GM19025 (cell line): ENCODE measurements around the gene SERF2.
"Not testable (repeated sequence)": the region's sequence is repeated elsewhere in the genome, so short reads cannot be mapped to it uniquely, and the experiment has no call there.

Source experiments
- ATAC-seq: cut with Tn5 transposase; IDR thresholded peaks from one replicate; pipeline ENCODE4 v1.9.1; 2021; ENCODE audit warnings: mild to moderate bottlenecking, low read depth, moderate library complexity; ENCODE audit not compliant: unreplicated experiment

The SERF2 gene

DNA sequence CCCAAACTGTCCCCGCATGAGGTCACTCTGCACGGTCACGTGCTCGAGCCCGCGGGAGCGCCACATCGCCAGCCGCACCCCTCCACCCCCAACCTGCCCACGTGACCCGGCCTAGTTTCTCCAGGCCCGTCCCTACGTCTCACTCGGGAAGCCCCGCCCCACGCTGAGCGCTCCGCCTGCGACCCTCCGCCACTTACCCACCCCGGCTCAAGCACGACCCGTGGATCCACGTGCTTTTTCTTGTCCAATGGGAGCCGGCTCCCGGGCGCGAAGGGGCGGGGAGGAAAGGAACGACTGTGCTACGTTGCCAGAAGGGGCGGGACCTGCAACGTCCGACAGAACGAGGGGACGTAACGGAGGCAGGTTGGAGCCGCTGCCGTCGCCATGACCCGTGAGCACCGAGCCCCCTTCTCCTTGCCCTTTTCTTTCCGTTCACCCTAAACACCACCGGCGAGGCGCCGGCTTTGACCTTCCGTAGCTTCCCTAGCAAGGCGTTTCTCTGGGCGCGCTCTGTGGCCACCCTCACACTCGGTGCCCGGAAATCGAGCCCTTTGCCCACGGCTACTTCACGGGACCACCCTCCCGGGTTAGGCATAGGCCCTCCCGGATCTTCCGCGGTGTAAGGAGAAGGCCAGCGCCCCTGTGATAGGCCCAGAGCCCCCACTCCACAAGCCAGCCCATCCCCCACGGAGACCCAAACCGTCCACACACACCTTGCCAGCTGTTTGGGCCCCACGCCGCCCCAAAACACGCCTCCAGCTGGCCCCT, at the start of gene SERF2:
TSS of gene SERF2 (plus strand) at position 328 of the 768 bp plus-strand sequence. CDS start at position 385, 57 bp downstream.
- peak; percentile 86 for ATAC-seq

DNA sequence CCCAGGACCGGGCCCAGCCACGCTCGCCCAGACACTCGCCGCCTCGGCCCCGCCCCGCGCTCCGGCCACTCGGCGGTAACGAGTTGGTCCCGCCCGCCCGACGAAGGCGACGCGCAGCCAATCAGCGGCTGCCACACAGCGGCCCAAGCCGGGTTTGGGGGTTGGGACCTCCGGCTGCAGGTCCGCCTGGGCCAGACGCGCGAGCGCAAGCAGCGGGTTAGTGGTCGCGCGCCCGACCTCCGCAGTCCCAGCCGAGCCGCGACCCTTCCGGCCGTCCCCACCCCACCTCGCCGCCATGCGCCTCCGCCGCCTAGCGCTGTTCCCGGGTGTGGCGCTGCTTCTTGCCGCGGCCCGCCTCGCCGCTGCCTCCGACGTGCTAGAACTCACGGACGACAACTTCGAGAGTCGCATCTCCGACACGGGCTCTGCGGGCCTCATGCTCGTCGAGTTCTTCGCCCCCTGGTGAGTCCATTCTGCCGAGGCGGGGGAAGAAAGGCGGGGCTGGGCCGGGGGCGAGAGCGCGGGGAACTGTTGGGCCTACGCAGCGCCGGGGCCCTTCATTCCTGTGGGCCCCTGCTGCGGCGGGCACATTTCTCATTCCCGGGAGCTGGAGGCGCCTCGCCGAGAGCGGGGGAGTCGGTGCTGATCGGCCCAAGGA, 45.7 kb upstream of the SERF2 start, which contains the start of gene PDIA3:
TSS of gene PDIA3 (plus strand) at position 194 of the 658 bp plus-strand sequence. CDS start at position 296, 102 bp downstream.
- ATAC-seq = peak; percentile 74

DNA sequence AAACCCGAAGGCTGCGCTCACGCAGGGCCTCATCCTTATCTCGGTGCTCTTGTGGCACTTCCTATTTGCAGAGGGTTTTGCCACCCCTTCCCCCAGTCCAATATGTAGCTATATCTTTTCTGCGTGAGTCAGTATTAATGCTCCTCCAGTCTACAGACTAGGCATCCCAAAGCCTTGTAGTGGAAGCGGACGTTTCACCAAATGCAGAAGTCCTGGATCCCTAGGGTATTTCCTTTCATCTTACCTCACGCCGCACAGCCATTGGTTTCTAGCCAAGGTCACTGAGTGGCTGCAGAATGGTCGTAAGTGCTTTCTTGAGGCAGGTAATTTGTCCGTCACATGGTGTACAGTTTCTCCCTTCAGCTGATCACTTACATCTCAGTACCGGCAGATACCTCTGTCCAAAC, 45.2 kb upstream of the SERF2 start:
- ATAC-seq = not testable (repeated sequence)

DNA sequence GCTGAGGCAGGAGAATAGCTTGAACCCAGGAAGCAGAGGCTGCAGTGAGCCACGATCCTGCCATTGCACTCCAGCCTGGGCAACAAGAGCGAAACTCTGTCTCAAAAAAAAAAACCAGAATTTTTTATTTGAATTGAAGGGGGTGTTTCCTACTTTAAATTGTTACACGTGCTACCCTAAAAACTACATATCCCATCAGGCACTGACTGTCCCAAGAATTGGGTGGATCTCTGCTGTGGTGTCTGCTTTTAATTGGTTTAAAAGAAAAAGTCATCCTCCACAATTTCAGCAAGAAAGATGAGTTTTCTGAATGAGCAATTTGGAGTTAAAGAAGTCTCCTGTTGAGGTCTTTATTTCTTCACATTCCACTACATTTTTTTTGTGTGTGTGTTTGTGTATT, 43.7 kb upstream of the SERF2 start:
- no peak for ATAC-seq

DNA sequence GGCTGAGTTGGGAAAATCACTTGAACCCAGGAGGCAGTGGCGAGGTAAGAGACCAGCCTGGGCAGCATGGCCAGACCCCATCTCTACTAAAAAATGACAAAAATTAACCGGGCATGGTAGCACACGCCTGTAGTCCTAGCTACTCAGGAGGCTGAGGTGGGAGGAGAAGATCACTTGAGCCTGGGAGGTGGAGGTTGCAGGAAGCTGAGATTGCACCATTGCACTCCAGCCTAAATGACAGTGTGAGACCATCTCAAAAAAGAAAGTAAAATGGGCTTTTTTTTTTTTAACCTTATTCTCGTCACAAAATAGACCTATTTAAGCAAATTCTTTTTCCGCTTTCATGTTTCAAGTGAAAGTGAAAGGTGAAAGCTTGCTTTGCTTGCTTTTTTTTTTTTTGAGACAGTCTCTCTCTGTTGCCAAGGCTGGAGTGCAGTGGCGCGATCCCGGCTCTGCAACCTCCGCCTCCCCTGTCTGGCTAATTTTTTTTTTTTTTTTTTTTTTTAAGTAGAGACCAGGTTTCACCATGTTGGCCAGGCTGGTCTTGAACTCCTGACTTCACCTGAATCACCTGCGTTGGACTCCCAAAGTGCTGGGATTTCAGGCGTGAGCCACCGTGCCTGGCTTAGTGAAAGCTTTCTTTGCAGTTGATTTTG, 42.3 kb upstream of the SERF2 start:
- ATAC-seq = peak; percentile 38

DNA sequence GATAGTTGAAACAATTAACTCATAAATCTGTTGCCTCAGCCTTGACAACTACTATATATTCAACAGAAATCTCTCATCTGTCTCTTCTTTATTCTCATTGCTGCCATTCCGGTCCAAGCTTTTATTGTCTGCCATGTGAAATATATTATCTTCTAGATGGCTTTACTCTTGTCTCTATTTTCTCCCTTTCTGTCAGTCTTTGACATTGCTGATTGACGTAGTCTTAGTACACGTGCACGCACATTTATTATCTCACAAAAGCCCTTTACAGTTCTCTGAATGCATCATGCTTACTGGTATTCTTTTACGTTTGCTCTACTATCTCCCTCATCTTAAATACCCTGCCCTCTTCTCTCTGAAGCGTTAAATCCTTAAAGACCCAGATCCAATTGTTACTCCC, 40.2 kb upstream of the SERF2 start:
- no peak for ATAC-seq

DNA sequence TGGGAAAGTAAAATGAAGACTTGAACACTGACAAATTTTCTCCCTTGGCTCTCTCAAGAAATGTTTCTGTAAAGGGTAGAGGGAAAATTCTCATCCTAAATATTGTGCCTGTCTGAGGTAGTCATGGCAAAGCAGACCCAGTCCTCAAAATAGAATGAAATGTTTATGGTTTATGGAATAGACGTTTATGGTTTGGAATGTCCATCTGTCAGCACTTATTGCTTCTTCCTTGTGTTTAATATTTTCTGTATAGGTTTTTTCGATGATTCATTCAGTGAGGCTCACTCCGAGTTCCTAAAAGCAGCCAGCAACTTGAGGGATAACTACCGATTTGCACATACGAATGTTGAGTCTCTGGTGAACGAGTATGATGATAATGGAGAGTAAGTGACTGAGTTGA, 29.3 kb upstream of the SERF2 start:
- no peak for ATAC-seq

DNA sequence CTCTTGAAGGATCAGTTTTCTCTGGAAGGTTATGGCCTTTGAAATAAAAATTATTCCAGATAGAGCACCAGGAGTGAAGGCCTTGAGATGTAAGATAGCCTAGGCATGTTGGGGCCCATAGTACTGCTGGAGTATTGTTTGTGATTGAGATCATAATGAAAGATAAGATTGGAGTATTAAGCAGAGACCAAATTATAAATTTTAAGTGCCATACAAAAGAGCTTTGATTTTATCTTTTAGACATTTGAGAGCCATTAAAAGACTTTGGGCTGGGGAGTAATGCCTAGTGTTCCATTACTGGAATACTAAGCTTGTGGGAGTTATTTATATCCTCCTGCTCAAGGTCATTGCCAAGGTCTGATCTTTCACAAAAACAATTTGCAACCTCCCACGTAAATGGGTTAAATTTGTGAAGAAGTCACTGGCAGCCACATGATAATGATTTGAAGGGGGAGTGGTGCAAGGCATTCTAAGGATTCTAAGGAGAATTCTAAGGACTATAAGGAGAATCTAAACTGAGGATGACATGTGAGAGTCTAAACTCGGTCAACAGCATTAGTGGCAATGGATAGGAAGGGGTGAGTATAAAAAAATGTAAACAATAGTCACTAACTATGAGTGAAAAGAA, 28.2 kb upstream of the SERF2 start:
- no peak for ATAC-seq

DNA sequence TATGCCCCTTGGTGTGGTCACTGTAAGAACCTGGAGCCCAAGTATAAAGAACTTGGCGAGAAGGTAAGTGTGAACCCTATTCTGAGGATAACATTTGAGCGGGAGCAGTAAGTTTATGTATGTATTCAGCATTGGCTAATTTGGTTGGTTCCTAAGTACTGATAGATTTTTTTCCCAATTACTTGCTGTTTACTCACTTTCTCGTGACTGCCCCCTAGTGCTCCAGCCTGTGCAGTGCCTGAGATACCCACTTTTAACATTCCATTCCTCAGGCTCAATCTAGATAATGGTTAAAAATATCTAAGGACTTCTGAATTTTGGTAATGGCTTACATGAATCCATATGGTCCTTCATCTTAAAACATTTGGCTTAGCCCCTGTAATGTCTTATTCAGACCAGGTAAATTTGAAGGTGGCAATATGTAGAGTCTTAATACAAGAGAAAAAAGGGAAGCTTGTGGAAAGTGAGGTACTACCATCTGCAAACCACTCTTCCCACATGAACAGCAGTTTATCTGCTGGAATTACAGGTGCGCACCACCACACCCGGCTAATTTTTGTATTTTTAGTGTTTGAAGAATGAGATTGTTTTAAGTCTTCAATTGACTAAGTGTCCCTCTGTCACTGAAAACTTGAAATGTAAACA, 22.4 kb upstream of the SERF2 start:
- no peak for ATAC-seq

DNA sequence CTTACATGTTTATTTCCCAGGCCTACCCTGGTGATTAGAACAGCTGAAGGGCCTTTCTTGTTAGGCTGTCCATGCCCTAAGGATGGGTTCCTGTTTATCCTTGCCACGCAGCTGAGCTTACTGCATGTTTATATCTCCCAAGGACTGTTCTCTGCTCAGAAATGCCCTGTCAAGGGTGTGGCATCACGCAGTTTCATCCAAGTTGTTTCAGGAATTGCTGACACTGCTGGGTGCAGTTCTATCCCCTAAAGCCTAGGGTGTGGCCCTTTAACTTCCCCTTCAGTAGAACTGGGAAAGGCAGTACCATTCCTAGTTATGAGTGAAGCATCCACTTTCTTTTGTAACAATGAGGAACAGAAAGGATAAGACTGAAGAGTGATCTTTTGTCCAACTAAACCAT, 20.3 kb upstream of the SERF2 start:
- no peak for ATAC-seq

DNA sequence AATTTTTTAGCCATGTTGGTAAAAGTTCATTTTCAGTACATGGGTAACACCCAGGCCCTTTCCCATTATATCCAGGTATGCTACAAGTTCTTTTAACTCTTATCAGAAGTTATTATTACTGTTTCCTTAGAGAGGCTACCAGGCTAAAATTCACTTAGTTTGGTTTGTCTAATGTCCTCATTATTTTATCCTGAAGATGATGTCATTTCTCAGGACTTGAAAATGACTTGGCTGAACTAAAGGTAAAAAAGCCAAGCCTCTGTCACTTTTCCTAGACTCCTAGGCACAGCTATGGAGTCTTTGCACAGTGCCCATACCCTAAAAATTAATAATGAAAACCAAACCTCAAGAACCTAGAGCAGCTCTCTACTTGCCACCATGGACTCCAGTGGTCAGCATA, 19.5 kb upstream of the SERF2 start:
- no peak for ATAC-seq

DNA sequence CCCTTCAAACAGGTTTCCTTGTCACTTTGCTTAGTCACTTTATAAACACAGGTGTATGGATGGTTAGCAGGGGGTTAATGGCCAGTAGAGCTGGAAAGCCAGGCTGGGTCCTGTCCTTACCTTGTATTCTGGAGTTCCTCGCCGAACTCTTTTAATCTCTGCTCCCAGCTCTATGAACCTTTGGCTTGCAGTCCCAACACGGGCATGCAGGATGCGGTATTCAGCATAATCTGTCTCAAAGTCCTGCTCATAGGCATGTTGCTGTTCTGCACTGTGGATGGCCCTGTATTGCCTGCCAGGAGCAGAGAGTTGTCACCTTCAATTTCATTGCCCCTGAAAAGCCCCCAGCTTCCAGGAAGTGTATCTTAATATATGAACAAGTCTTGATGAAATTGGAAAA, 18.1 kb upstream of the SERF2 start:
- ATAC-seq = no peak

DNA sequence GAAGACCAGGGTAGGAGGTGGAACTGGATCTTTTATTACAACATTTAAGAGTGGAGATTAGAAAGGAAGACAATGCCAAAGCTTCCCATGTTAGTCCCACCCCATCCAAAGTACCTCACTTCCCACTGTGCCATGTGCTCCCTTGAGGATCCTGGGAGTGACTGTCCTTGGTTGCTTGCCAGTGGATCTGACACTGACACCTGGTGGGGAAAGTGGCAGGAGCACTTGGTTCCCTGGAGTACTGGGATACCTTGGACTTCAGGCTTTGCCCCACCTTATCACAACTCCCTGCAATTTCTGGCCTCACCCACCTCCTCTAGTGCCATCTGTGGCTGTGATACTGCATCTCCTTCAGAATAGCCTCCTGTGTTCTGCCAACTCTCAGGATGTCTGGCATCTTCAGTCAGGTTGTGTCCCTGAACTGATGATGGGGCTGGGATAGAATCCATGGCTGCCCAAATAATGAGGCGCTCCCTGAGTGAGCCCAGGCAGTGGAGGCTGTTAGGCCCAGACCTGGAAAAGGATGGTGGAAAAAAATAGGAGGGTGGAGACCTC, 16.6 kb upstream of the SERF2 start:
- no peak for ATAC-seq

DNA sequence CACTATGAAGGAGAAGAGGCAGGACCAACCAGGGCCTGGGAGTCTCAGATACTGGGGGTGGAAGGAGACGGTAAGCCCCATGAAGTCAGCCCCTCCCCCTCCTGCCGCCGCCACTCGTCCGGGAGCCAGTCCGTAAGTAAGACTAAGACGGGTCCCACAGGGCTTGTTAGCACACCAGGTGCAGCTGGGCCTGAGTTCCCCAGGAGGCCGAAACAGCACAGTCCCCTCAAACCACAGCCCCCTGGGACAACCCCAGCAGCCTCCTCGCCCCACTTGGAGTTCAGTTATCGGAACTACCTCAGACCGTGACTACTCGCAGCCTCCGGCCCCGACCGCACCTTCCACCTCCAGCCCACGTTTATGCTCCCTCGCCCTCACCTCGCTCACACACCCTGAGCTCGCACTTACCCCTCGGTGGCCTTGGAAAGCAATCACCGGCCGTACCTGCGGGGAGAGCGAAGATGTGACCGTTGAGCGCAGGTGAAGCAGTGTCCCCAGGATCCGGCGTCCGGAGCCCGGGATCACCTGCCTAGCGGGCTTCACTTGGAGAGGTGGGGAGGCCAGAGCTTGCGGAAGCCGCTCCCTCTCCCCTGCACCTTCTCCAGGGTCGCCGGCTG, 15.9 kb upstream of the SERF2 start:
- ATAC-seq = peak; percentile 67

DNA sequence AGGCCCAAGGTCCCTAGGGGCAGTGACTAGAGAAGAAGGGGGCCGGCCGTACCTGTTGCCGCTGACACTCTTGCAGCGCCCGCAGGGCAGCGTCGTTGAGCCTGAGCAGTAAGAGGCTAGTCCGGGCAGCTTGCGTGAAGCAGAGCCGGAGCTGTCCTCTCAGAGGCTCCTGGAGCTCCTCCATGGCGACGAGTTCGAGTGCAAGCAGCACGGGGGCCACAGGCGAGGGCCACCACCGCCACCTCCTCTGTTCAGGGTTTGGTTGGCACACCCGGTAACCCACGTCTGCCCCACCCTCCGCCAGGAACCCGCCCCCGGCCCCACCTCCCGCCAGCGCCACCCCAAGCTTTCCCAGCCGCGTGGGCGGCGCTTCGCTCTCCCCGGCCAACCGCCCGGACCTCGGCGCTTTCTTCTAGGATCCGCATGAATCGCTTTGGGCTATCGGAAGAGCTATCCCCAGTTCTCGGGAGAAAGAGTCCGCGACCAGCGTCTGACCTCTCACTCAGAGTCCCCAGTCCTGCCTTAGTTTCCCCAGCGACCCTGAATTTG, 15.3 kb upstream of the SERF2 start, which contains the start of gene ELL3:
TSS of gene ELL3 (minus strand) at position 249 of the 549 bp plus-strand sequence. CDS start at position 184, 65 bp downstream.
- ATAC-seq = peak; percentile 35

DNA sequence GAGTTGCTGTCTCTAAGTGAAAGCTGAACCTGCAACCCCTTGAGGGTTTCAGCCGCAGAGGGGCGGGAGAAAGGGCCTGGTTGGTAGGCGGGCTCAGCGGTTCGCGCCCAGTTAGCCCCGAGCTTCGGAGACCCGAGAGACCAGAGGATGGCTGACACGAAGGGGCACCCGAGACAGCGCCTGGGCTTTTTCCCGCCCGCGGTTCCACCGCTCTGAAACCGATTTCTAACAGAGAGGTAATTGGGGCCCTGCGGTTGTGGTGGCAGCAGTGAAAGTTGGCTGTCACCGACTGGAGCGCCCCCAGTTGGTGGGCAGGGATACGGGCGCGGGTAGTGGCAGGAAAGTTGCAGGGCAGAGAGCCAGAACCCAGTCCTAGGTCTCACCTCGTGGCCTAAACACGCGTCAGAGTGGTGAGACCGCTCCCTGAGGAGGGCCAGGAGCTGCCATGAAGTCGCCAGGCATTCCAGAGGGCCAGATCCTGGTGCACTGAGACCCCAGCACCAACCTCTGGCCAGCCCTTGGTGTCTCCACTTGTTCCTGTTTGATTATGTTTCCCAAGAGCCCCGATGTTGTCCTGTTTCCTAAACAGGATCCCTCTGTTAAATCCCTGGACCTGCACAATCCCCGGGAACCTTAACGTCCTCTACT, 14.7 kb upstream of the SERF2 start:
- peak; percentile 38 for ATAC-seq

DNA sequence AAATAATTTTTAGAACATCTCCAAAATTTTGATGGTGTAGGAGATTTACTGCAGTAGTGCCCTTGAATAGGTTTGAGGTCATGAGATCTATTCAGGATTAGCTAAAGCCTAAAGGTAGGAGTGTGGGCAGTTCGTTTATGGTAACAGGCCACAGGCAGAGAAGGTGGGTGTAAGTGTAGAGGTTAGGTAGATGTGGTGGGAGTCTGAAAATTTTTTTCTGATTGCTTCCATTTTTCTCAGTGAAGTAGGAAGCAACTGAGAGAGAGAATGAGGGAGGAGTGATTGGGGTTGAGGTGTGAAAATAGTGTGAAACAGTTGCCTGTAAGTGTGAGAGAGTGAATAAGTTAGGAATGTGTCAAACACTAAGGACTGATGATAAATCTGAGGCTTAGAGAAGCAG, 13.1 kb upstream of the SERF2 start:
- ATAC-seq = no peak

DNA sequence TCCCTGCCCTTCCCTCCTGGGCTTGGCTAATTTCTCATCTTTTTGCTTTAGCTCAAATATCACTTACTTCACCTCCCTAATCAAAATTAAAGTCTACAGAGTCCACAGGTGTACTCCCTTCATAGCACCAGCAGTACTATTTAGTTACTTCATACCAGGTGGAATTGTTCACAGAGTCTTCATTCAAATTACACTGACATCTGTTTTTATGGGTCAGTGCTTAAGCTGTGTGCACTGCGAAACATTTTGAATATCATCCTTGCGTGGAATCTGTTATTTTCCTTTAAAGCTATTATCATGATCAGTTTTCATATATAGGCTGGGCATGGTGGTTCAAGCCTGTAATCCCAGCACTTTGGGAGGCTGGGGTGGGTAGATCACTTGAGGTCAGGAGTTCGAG, 2.7 kb upstream of the SERF2 start:
- no peak for ATAC-seq
